ENCODE measurements around the gene PRDM16. TPM values are rescaled to one million over a fixed set of nuclear protein-coding genes. Genes with fewer than 3 reads are reported as not detected.

PRDM16 gene
- total and polyA plus RNA-seq, 2 of the 13 experiments (the other 11 are each of a cell fraction or from before 2014, with no cell fraction given): 0.15 to 0.81 TPM

GRCh38 chr1:3237994-3238702, 169.1 kb downstream of the PRDM16 start (continued):
- TF ChIP-seq, protein P1, sequence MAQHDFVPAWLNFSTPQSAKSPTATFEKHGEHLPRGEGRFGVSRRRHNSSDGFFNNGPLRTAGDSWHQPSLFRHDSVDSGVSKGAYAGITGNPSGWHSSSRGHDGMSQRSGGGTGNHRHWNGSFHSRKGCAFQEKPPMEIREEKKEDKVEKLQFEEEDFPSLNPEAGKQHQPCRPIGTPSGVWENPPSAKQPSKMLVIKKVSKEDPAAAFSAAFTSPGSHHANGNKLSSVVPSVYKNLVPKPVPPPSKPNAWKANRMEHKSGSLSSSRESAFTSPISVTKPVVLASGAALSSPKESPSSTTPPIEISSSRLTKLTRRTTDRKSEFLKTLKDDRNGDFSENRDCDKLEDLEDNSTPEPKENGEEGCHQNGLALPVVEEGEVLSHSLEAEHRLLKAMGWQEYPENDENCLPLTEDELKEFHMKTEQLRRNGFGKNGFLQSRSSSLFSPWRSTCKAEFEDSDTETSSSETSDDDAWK (CRISPR knock-in tag; IDR thresholded peaks at IDR 0.05): no peak
- no peak for TF ChIP-seq MEIS2 (CRISPR knock-in tag; IDR thresholded peaks at IDR 0.05)
- TF ChIP-seq ZNF749 (CRISPR knock-in tag; IDR thresholded peaks at IDR 0.05; ENCODE audit: borderline replicate concordance): no peak
- peak; percentile 59 for TF ChIP-seq HOXA3 (CRISPR knock-in tag; IDR thresholded peaks at IDR 0.05)
- TF ChIP-seq NBN (conservative IDR thresholded peaks at IDR 0.05): no peak
- TF ChIP-seq ZNF589 (CRISPR knock-in tag; conservative IDR thresholded peaks at IDR 0.05): no peak
- TF ChIP-seq REXO4 (CRISPR knock-in tag; IDR thresholded peaks at IDR 0.05; ENCODE audit: borderline replicate concordance): no peak
- no peak for TF ChIP-seq ZNF780A (CRISPR knock-in tag; IDR thresholded peaks at IDR 0.05)
- TF ChIP-seq BRD4 (CRISPR knock-in tag; IDR thresholded peaks at IDR 0.05): peak; percentile 21; the same call in 1 of the 2 replicates
- no peak for TF ChIP-seq SOX5 (CRISPR knock-in tag; IDR thresholded peaks at IDR 0.05; ENCODE audit: borderline replicate concordance)
- no peak for TF ChIP-seq ZIK1 (CRISPR knock-in tag; IDR thresholded peaks at IDR 0.05; ENCODE audit: borderline replicate concordance, low read depth)
- TF ChIP-seq ZNF431 (CRISPR knock-in tag; IDR thresholded peaks at IDR 0.05; ENCODE audit: borderline replicate concordance, low read depth): no peak
- no peak for TF ChIP-seq PLRG1 (conservative IDR thresholded peaks at IDR 0.05)
- TF ChIP-seq BCL6 (CRISPR knock-in tag; IDR thresholded peaks at IDR 0.05): peak; percentile 20; the same call in 1 of the 2 replicates
- peak; percentile 22; the same call in 1 of the 2 replicates for TF ChIP-seq TBX2 (CRISPR knock-in tag; IDR thresholded peaks at IDR 0.05; ENCODE audit: borderline replicate concordance)
- no peak for TF ChIP-seq KLF9 (CRISPR knock-in tag; IDR thresholded peaks at IDR 0.05; ENCODE audit: low read depth)
- no peak for TF ChIP-seq BCL3 (CRISPR knock-in tag; IDR thresholded peaks at IDR 0.05)
- TF ChIP-seq GTF2F1 (IDR thresholded peaks at IDR 0.05; ENCODE audit: low read length): no peak
- no peak for TF ChIP-seq POLR2AphosphoS2 (IDR thresholded peaks at IDR 0.05; ENCODE audit: low read depth, low read length)
- peak; percentile 39; the same call in 1 of the 2 replicates for TF ChIP-seq TFDP2 (CRISPR knock-in tag; IDR thresholded peaks at IDR 0.05)
- no peak; the same call in 1 of the 2 replicates for TF ChIP-seq TAF1 (CRISPR knock-in tag; IDR thresholded peaks at IDR 0.05)
- TF ChIP-seq, protein P2, sequence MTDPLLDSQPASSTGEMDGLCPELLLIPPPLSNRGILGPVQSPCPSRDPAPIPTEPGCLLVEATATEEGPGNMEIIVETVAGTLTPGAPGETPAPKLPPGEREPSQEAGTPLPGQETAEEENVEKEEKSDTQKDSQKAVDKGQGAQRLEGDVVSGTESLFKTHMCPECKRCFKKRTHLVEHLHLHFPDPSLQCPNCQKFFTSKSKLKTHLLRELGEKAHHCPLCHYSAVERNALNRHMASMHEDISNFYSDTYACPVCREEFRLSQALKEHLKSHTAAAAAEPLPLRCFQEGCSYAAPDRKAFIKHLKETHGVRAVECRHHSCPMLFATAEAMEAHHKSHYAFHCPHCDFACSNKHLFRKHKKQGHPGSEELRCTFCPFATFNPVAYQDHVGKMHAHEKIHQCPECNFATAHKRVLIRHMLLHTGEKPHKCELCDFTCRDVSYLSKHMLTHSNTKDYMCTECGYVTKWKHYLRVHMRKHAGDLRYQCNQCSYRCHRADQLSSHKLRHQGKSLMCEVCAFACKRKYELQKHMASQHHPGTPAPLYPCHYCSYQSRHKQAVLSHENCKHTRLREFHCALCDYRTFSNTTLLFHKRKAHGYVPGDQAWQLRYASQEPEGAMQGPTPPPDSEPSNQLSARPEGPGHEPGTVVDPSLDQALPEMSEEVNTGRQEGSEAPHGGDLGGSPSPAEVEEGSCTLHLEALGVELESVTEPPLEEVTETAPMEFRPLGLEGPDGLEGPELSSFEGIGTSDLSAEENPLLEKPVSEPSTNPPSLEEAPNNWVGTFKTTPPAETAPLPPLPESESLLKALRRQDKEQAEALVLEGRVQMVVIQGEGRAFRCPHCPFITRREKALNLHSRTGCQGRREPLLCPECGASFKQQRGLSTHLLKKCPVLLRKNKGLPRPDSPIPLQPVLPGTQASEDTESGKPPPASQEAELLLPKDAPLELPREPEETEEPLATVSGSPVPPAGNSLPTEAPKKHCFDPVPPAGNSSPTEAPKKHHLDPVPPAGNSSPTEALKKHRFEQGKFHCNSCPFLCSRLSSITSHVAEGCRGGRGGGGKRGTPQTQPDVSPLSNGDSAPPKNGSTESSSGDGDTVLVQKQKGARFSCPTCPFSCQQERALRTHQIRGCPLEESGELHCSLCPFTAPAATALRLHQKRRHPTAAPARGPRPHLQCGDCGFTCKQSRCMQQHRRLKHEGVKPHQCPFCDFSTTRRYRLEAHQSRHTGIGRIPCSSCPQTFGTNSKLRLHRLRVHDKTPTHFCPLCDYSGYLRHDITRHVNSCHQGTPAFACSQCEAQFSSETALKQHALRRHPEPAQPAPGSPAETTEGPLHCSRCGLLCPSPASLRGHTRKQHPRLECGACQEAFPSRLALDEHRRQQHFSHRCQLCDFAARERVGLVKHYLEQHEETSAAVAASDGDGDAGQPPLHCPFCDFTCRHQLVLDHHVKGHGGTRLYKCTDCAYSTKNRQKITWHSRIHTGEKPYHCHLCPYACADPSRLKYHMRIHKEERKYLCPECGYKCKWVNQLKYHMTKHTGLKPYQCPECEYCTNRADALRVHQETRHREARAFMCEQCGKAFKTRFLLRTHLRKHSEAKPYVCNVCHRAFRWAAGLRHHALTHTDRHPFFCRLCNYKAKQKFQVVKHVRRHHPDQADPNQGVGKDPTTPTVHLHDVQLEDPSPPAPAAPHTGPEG (CRISPR knock-in tag; IDR thresholded peaks at IDR 0.05): no peak
